ENCODE measurements around the gene NQO1.

The NQO1 gene

DNA sequence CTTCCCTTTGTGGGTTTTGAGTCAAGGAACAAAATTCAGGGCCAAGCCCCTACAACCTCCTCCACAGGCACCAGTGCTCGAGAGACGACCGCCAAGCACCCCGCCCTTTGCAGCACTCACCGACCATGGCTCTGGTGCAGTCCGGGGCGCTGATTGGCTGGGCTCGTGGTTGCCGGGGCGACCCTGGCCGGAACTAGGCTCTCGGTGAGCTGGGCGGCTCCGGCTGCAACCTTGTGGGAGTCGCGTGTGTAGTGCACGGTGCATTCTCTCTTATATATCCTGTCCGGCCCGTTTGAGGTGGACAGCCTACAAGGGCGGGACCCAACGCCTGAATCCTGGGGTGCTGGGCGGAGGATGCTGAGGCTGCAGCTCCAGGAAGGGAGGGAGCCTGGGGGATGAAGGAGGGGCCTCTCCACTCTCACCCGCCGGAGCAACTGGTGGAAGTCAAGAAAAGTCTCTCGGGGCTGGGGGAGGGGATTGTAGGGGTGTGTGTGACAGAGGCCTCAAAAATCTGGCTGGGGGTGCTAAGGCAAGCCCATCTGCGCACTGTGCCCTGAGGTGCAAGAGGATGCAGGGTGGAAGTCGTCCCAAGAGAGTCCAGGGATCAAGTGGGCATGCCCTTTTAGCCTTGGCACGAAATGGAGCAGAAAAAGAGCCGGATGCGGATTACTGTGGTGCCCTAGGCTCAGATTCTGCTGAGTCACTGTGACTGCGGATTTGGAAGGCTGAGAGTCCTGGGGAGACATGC, at the start of gene NQO1:
TSS of gene NQO1 (minus strand) at position 248 of the 748 bp plus-strand sequence. CDS start at position 127, 121 bp downstream.
- Histone ChIP-seq H3K27me3 (ENCODE audit: insufficient read depth, low read length) (no peaks in the 10 kb centered on the region), H3K36me3 (ENCODE audit: insufficient read depth, low read length) (peaks cover 9% of the 10 kb centered on the region; the same call in 1 of the 2 replicates), H3K79me2 (ENCODE audit: control insufficient read depth, insufficient read depth, low read length, unreplicated experiment) (peaks cover 62% of the 10 kb centered on the region), H3K27ac (ENCODE audit: low read depth, low read length) (peak within 1 kb of the TSS; percentile 96), H3K4me3 (ENCODE audit: low read depth, low read length) (peak within 1 kb of the TSS; percentile 87), H2AFZ (ENCODE audit: low read length, unreplicated experiment) (peak within 1 kb of the TSS; percentile 43), H3K4me1 (ENCODE audit: control insufficient read depth, insufficient read depth, low read length, unreplicated experiment) (peaks cover 19% of the 10 kb centered on the region)

DNA sequence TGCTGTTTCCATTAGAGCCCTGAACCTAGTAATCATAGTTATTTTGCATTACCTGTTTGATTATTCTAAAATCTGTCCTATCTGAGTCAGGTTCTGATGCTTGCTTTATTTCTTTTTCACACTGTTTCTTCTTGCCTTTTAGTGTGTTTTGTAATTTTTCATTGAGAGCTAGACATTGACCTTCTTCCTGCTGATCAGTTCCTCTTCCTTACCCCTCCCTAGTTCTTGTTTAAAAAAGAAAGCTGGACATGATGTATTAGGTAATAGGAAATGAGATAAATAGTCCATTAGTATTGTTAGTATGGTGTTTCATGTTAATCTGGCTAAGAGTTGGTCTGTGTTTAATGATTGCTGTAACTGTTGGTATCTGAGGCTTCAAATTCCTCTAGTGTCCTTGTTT, 49.2 kb upstream of the NQO1 start:
- Histone ChIP-seq H3K79me2 (ENCODE audit: control insufficient read depth, insufficient read depth, low read length, unreplicated experiment) (peaks cover 20% of the 10 kb centered on the region), H3K36me3 (ENCODE audit: insufficient read depth, low read length) (no peaks in the 10 kb centered on the region), H3K27me3 (ENCODE audit: insufficient read depth, low read length) (no peaks in the 10 kb centered on the region), H2AFZ (ENCODE audit: low read length, unreplicated experiment) (no peak overlapping the region), H3K27ac (ENCODE audit: low read depth, low read length) (no peak overlapping the region), H3K4me3 (ENCODE audit: low read depth, low read length) (no peak overlapping the region), H3K4me1 (ENCODE audit: control insufficient read depth, insufficient read depth, low read length, unreplicated experiment) (peaks cover 16% of the 10 kb centered on the region)

DNA sequence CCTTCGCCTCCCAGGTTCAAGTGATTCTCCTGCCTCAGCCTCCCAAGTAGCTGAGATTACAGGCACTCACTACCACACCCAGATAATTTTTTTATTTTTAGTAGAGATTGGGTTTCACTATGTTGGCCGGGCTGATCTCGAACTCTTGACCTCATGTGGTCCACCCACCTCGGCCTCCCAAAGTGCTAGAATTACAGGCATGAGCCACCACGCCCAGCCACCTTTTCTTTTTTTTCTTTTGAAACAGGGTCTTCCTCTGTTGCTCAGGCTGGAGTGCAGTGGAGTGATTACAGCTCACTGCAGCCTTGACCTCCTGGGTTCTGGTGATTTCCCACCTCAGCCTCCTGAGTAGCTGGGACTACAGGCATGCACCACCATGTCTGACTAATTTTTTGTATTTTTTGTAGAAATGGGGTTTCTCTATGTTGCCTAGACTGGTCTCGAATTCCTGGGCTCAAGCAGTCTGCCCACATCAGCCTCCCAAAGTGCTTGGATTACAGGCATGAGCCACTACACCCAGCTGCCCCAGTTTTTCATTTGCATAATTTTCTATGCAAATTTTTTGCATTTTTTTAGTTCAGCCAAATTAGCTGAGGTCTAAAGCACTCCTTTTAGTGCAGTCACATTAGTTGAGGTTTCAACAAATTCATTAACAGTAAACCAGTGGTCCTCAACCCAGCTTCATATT, 47.0 kb upstream of the NQO1 start:
- Histone ChIP-seq H3K27ac (ENCODE audit: low read depth, low read length) (no peak overlapping the region), H3K4me1 (ENCODE audit: control insufficient read depth, insufficient read depth, low read length, unreplicated experiment) (peaks cover 16% of the 10 kb centered on the region), H2AFZ (ENCODE audit: low read length, unreplicated experiment) (no peak overlapping the region), H3K79me2 (ENCODE audit: control insufficient read depth, insufficient read depth, low read length, unreplicated experiment) (peaks cover 22% of the 10 kb centered on the region), H3K36me3 (ENCODE audit: insufficient read depth, low read length) (no peaks in the 10 kb centered on the region), H3K27me3 (ENCODE audit: insufficient read depth, low read length) (no peaks in the 10 kb centered on the region), H3K4me3 (ENCODE audit: low read depth, low read length) (peak overlapping the region; percentile 61)

DNA sequence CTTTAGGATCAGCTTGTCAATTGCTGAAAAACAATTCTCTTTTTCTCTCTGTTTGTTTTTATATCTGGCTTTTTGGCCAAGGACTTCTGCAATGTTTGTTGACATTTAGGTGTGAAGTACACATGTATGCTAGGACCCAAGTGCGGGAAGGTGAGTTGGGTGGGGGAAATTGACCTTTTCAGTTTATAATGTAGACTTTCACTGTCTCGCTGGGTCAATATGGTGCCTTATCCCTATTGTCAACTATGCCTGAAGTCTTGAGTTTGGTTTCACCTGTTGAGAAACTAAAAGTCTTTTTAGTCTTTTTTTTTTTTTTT, 45.2 kb upstream of the NQO1 start:
- H3K27ac ChIP-seq (ENCODE audit: low read depth, low read length), result no peak overlapping the region
- no peaks in the 10 kb centered on the region for H3K27me3 ChIP-seq (ENCODE audit: insufficient read depth, low read length)
- no peaks in the 10 kb centered on the region for H3K36me3 ChIP-seq (ENCODE audit: insufficient read depth, low read length)
- peaks cover 16% of the 10 kb centered on the region for H3K4me1 ChIP-seq (ENCODE audit: control insufficient read depth, insufficient read depth, low read length, unreplicated experiment)
- no peak overlapping the region for H2AFZ ChIP-seq (ENCODE audit: low read length, unreplicated experiment)
- H3K4me3 ChIP-seq (ENCODE audit: low read depth, low read length), result no peak overlapping the region
- H3K79me2 ChIP-seq (ENCODE audit: control insufficient read depth, insufficient read depth, low read length, unreplicated experiment), result peaks cover 22% of the 10 kb centered on the region

DNA sequence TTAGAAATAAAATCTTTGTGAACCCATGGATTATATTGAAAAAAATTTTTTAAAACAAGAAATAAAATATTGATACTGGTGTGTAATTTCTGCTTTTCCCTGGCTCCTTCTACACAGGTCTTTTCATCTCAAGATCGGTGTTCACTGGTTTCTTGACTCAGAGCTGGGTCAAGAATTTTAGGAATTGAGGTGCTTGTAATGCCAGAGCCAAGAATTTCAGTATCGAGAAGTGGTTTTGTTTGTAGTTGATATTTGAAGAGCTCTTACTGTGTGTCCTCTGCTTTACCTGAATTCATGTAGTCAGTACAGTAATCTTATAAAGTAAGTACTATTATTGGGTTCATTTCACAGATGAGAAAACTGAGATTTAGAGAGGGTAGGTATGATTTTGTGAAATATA, 43.0 kb upstream of the NQO1 start:
- Histone ChIP-seq H3K4me3 (ENCODE audit: low read depth, low read length) (no peak overlapping the region), H3K36me3 (ENCODE audit: insufficient read depth, low read length) (no peaks in the 10 kb centered on the region), H3K4me1 (ENCODE audit: control insufficient read depth, insufficient read depth, low read length, unreplicated experiment) (peaks cover 16% of the 10 kb centered on the region), H3K27ac (ENCODE audit: low read depth, low read length) (no peak overlapping the region), H3K27me3 (ENCODE audit: insufficient read depth, low read length) (no peaks in the 10 kb centered on the region), H2AFZ (ENCODE audit: low read length, unreplicated experiment) (no peak overlapping the region), H3K79me2 (ENCODE audit: control insufficient read depth, insufficient read depth, low read length, unreplicated experiment) (peaks cover 18% of the 10 kb centered on the region)

DNA sequence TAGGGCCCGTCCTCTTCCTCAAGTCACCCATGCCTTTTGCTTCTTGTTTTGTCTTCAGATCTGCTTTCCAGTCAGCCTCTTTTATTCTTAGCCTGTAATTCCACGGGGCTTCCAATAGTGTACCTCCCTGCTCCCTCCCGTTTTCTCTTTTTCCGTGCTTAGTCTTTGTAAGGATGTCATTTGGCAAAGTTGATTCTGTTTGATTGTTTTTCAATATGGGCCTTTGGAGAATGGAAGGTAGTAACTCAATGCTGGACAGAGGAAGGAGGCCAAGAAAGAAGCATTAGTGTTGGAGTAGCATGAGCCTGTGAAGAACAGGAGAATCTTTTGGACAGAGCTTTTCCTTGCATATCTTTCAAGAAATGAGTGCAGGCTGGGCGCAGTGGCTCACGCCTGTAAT, 42.3 kb upstream of the NQO1 start:
- Histone ChIP-seq H3K27me3 (ENCODE audit: insufficient read depth, low read length) (no peaks in the 10 kb centered on the region), H3K79me2 (ENCODE audit: control insufficient read depth, insufficient read depth, low read length, unreplicated experiment) (peaks cover 14% of the 10 kb centered on the region), H2AFZ (ENCODE audit: low read length, unreplicated experiment) (no peak overlapping the region), H3K36me3 (ENCODE audit: insufficient read depth, low read length) (no peaks in the 10 kb centered on the region), H3K4me3 (ENCODE audit: low read depth, low read length) (no peak overlapping the region), H3K4me1 (ENCODE audit: control insufficient read depth, insufficient read depth, low read length, unreplicated experiment) (peaks cover 18% of the 10 kb centered on the region), H3K27ac (ENCODE audit: low read depth, low read length) (no peak overlapping the region)

DNA sequence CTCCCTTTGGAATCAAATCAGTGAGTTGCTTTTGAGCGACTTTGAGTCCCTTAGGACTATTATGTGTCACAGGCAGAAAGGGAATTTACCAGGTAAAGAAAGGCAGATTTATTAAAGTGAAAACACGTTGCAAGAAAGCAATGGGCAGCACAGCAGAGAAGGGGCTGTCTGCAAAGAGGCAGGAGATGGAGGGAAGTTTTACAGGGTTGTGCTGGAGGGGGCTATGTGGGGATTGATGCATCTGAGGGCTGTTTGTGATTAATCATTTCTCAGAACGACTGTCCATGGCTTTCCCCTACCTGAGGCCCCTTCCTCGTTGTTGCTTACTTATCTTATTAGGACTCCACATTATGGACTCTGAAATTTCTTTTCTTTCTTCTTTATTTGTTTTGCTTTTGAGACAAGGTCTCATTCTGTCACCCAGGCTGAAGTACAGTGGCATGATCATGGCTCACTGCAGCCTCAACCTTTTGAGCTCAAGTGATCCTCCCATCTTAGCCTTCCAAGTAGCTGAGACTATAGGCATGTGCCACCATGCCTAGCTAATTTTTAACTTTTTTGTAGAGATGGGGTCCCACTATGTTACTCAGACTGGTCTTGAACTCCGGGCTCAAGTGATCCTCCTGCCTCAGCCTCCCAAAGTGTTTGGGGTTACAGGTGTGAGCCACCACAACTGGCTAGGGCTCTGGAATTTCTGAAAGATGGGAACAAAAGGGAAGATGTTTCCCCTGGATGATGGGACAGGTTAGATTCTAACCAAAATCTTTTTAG, 41.3 kb upstream of the NQO1 start:
- no peaks in the 10 kb centered on the region for H3K36me3 ChIP-seq (ENCODE audit: insufficient read depth, low read length)
- peaks cover 15% of the 10 kb centered on the region for H3K4me1 ChIP-seq (ENCODE audit: control insufficient read depth, insufficient read depth, low read length, unreplicated experiment)
- no peak overlapping the region for H3K4me3 ChIP-seq (ENCODE audit: low read depth, low read length)
- H3K79me2 ChIP-seq (ENCODE audit: control insufficient read depth, insufficient read depth, low read length, unreplicated experiment), result peaks cover 19% of the 10 kb centered on the region
- no peaks in the 10 kb centered on the region for H3K27me3 ChIP-seq (ENCODE audit: insufficient read depth, low read length)
- no peak overlapping the region for H2AFZ ChIP-seq (ENCODE audit: low read length, unreplicated experiment)
- H3K27ac ChIP-seq (ENCODE audit: low read depth, low read length), result no peak overlapping the region

DNA sequence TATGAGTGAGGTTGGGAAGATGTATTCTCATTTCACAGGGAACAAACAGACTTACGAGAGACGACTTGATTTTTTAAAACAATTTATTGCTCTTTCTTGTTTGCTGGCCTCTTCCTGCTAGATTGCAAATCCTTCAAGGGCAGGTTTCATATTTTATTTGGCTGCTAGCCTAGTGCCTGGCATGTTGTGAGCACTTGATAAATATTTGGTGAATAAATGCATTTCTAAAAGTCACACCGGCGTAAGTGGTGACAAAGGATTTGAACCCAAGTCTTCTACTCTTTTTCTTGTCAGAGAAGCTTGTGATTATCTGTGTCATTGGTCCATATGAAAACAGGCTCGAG, 37.2 kb upstream of the NQO1 start:
- Histone ChIP-seq H3K36me3 (ENCODE audit: insufficient read depth, low read length) (no peaks in the 10 kb centered on the region), H3K27me3 (ENCODE audit: insufficient read depth, low read length) (no peaks in the 10 kb centered on the region), H3K4me1 (ENCODE audit: control insufficient read depth, insufficient read depth, low read length, unreplicated experiment) (peaks cover 9% of the 10 kb centered on the region), H3K27ac (ENCODE audit: low read depth, low read length) (no peak overlapping the region; the same call in 1 of the 2 replicates), H3K79me2 (ENCODE audit: control insufficient read depth, insufficient read depth, low read length, unreplicated experiment) (peaks cover 9% of the 10 kb centered on the region), H3K4me3 (ENCODE audit: low read depth, low read length) (peak overlapping the region; percentile 98), H2AFZ (ENCODE audit: low read length, unreplicated experiment) (peak overlapping the region; percentile 80)

DNA sequence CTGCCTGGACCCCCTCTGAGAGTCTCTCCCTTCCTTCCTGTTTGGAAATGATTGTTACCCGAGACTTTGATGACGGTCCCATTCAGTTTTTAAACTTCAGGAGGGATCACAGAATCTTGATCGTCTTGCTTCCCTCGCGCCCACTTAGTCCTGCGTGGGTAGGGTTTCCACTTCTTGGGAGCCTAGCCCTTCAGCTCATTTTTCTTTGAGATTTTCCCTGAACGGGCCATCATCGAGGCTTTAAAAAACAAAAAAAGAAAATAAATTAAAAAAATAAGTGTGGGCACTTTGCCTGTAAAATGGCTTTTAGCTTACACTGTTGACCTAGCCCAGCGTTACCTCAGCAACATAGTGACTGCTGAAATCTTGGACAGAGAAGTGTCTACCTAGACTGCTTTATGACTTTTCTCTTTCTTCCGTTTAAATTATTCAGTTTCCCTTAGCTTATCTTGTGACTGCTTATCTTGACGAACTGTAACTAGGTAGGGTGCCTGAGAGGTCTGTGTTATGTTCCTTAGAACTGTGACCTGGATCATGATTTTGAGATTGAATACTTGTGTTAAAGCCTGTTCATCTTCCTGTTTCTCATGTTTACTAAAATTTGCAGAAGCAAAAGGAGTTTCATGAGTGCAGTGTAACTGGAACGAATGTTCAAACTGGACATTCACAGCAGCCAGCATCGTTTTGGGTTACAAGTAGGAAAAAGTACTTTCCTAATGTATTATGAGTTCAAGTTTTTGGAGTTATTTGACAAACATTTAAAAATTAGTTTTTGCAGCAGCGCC, 36.6 kb upstream of the NQO1 start:
- Histone ChIP-seq H3K36me3 (ENCODE audit: insufficient read depth, low read length) (no peaks in the 10 kb centered on the region), H3K79me2 (ENCODE audit: control insufficient read depth, insufficient read depth, low read length, unreplicated experiment) (peaks cover 9% of the 10 kb centered on the region), H3K27ac (ENCODE audit: low read depth, low read length) (peak overlapping the region; percentile 71), H3K4me3 (ENCODE audit: low read depth, low read length) (peak overlapping the region; percentile 98), H3K27me3 (ENCODE audit: insufficient read depth, low read length) (no peaks in the 10 kb centered on the region), H3K4me1 (ENCODE audit: control insufficient read depth, insufficient read depth, low read length, unreplicated experiment) (peaks cover 9% of the 10 kb centered on the region), H2AFZ (ENCODE audit: low read length, unreplicated experiment) (peak overlapping the region; percentile 96)

All from ACC112 (cell line).